Lower lobe of right lung (tissue), 2 donors: Measurements from ENCODE around the gene CHMP4B. TPM values are rescaled to one million over a fixed set of nuclear protein-coding genes. Genes with fewer than 3 reads are reported as not detected.

Source experiments
- ATAC-seq, 2 donors: fragments of 200-7000 bp; cut with Tn5 transposase; one replicate each; pipeline ENCODE4 v1.9.1; 2020 to 2022; ENCODE audit warnings: mild to moderate bottlenecking in 2 of 2, moderate library complexity in 2 of 2
- DNase-seq: peaks from one replicate; pipeline ENCODE4 v3.0.0-alpha.2; 2020
- H3K27ac ChIP-seq: fragments of 200-600 bp; one replicate; pipeline ENCODE4 v1.8.0; 2022
- H3K27me3 ChIP-seq: fragments of 200-600 bp; one replicate; pipeline ENCODE4 v1.8.0; 2022; ENCODE audit warnings: low read depth
- H3K36me3 ChIP-seq: fragments of 200-600 bp; one replicate; pipeline ENCODE4 v1.8.0; 2022; ENCODE audit warnings: mild to moderate bottlenecking
- H3K4me1 ChIP-seq: fragments of 200-600 bp; one replicate; pipeline ENCODE4 v1.8.0; 2022
- H3K4me3 ChIP-seq: fragments of 200-600 bp; one replicate; pipeline ENCODE4 v1.8.0; 2022; ENCODE audit warnings: mild to moderate bottlenecking
- H3K9me3 ChIP-seq: fragments of 200-600 bp; one replicate; pipeline ENCODE4 v1.8.0; 2022
- CTCF ChIP-seq: fragments of 200-600 bp; IDR thresholded peaks from one replicate; pipeline ENCODE4 v1.8.0; 2022; ENCODE audit warnings: antibody characterized with exemption, mild to moderate bottlenecking
- intact Hi-C: fragments of 100-400 bp; cut with DNase I; formaldehyde crosslinking; loops from one replicate; pipeline ENCODE4 v1.11.0; 2022
- total RNA-seq: library from RNA; stranded (reverse); fragmentation: NEBNext Ultra II Directional; extraction: Animal tissue kit (Norgen Biotek cat#: 25700); gene quantifications from one replicate; pipeline ENCODE4 v1.2.1, GENCODE V29; 2021
- donor health status: DM: no; HTN: yes; CAD: no; lungs with severe emphysema.

Gene CHMP4B
- total RNA-seq, 1 donor from 2014 or later, result 91.2 TPM

DNA sequence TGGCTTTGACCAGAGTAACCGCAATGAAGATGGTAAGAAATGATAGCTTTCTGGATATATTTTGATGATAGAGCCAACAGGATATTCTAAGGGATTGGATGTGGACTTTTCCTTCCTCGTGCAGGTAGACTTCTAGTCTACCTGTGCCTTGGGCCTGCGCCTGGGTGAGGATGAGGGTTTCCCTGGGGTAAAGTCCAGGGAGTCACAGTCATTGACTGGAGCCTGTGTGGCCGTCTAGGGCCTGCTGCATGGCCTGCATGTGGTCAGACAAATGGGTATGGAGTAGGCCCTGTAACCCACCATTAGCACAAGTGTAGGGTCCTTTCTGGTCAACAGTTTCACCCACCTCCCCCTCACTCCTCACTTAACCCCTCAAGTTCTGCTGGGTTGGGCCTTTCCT lies 12.7 kb upstream of the CHMP4B start:
- intact Hi-C loops, result no loop called here
- Histone ChIP-seq H3K27ac (no peak overlapping the region), H3K27me3 (no peaks in the 10 kb centered on the region), H3K36me3 (no peaks in the 10 kb centered on the region), H3K9me3 (no peaks in the 10 kb centered on the region), H3K4me3 (no peak overlapping the region), H3K4me1 (peaks cover 9% of the 10 kb centered on the region)
- TF ChIP-seq CTCF, result no peak
- ATAC-seq (no peak), DNase-seq (no peak)

DNA sequence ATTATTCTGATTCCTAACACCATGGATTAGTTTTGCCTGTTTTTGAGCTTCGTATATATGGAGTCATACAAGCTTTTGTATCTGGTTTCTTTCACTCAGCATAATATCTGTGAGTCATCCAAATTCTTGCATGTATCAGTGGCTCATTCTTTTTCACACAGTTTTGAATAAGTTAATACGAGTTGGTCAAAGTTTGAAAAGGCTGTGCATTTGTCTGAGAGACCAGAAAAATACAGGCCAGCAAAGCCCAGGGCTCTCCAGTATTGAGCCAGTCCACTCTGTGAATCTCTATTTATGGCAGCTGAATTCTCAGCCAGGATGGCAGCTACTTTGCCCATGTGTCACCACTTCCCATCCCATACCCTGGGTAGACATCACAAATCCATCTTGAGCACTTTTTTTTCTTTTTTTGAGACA lies 7.2 kb upstream of the CHMP4B start:
- Histone ChIP-seq H3K9me3 (no peaks in the 10 kb centered on the region), H3K27ac (no peak overlapping the region), H3K27me3 (no peaks in the 10 kb centered on the region), H3K4me3 (no peak overlapping the region), H3K4me1 (no peaks in the 10 kb centered on the region), H3K36me3 (no peaks in the 10 kb centered on the region)
- intact Hi-C loops, result no loop called here
- no peak for TF ChIP-seq CTCF
- no peak for DNase-seq
- no peak for ATAC-seq

GRCh38 chr20:33808388-33808787 lies 2.8 kb upstream of the CHMP4B start:
- intact Hi-C loops, result no loop called here

DNA sequence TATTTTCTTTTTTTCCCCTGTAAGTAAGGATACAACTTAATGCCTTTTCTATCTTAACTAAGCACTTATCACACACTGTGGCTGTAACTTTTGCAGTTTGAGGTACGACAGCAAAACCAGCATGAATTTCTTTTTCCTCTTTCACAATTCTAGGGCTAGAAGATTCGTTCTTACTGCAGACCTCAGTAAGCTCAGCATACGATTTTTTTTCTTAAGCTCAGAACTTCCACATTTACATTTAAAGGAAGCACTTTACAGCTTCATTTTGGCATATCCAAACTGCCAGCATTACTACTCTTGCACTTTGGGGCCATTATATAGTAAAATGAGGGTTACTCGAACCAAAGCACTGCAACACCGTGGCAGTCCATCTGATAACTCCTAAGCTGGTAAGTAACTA lies 889 bp upstream of the CHMP4B start:
- Histone ChIP-seq H3K4me3 (no peak overlapping the region), H3K36me3 (no peaks in the 10 kb centered on the region), H3K9me3 (no peaks in the 10 kb centered on the region), H3K27ac (peak overlapping the region; percentile 12), H3K27me3 (no peaks in the 10 kb centered on the region), H3K4me1 (peaks cover 41% of the 10 kb centered on the region)
- DNase-seq (no peak), ATAC-seq (no peak)
- no peak for TF ChIP-seq CTCF
- intact Hi-C loops, result no loop called here

More at GRCh38 chr20:33808388-33808787, 2.8 kb upstream of the CHMP4B start:
- Histone ChIP-seq H3K4me3 (no peak overlapping the region), H3K4me1 (peaks cover 22% of the 10 kb centered on the region), H3K27me3 (no peaks in the 10 kb centered on the region), H3K27ac (no peak overlapping the region), H3K9me3 (no peaks in the 10 kb centered on the region), H3K36me3 (no peaks in the 10 kb centered on the region)
- DNase-seq (no peak), ATAC-seq (no peak)
- TF ChIP-seq CTCF, result no peak

DNA sequence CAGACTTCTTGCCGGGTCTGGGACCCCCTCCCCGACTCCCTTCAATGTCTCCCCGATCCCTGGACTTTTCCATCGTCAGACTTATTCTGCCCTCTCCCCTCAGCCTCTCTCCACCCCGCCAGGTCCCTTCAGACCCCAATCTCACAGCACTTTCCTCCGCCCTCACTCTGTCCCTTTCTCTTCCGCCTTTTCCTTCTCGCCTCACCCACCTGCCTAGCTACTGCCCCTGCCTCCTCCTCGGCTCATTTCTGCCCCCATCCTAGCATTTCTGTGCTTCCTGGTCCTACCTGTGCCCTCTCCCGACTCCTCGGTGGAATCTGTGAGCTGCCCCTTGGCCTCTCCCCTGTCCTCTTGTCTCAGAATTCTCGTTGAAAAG lies 616 bp downstream of the CHMP4B start:
- ATAC-seq, result peak in 1 of 2 donors; percentile 12
- no peak for TF ChIP-seq CTCF
- no peaks in the 10 kb centered on the region for H3K36me3 ChIP-seq
- intact Hi-C loops, result no loop called here
- H3K9me3 ChIP-seq, result no peaks in the 10 kb centered on the region
- H3K27me3 ChIP-seq, result no peaks in the 10 kb centered on the region
- H3K4me1 ChIP-seq, result peaks cover 53% of the 10 kb centered on the region
- DNase-seq, result no peak
- H3K27ac ChIP-seq, result peak overlapping the region; percentile 97
- peak overlapping the region; percentile 97 for H3K4me3 ChIP-seq
